Inferior parietal cortex (tissue), 1 donor: ENCODE measurements around the gene OSGEP.

Experiments used
- DNase-seq: peaks from one replicate; pipeline ENCODE4 v3.0.0-alpha.2; 2016; ENCODE audit errors: extremely low spot score

The OSGEP gene

GRCh38 chr14:20397511-20397910, 57.1 kb downstream of the OSGEP start:
- DNase-seq: no peak
